Femur (tissue), 1 donor: Measurements from ENCODE around the gene CDKN2D.

Source experiments
- DNase-seq: peaks from one replicate; pipeline ENCODE4 v3.0.0-alpha.2; 2017

The CDKN2D gene

DNA sequence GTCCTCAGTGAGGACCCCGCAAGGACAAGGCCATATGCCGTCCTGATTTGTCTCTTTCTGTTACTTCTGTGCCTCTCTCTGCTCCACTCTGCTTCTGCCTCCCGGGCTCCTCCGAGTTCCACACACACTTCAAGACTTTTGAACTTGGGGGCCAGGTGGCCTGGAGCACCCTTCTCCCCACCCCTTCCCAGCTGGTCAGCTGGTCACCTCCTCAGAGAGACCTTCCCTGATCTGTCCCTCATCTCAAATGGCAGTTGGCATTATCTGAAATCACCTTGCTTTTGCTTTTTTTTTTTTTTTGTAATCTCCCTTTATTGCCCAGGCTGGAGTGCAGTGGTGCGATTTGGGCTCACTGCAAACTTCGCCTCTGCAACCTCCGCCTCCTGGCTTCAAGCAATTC is 49.4 kb downstream of the CDKN2D start:
- no peak for DNase-seq

GRCh38 chr19:10518444-10519361 is 50.1 kb downstream of the CDKN2D start:
- DNase-seq, result no peak

- no peak for DNase-seq
Measured at GRCh38 chr19:10517760-10518443, 50.9 kb downstream of the CDKN2D start.

DNA sequence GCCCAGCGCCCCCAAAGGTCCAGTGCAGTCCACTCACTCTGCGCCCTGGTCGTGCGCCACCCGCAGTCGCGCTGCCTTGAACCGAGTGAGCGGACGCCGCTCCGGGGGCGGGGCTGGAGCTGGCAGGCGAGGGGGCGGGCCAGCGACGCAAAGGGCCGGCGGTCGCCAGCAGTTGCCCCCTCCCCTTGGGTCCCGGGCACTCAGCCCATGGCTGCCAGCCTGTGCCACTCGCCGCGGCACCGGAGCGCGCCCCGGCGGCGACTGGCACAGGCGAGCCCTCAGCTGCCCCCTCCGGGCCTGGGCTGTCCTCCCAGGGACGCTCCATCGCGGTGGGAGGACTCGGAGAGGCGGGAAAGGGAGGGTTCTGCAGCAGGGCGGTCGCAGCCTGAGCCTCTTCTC is 51.4 kb downstream of the CDKN2D start, which contains the start of gene S1PR5:
S1PR5 (minus strand) TSS at position 87 of the 399 bp plus-strand sequence. CDS start 2,436 bp downstream, outside the sequence.
- no peak for DNase-seq

DNA sequence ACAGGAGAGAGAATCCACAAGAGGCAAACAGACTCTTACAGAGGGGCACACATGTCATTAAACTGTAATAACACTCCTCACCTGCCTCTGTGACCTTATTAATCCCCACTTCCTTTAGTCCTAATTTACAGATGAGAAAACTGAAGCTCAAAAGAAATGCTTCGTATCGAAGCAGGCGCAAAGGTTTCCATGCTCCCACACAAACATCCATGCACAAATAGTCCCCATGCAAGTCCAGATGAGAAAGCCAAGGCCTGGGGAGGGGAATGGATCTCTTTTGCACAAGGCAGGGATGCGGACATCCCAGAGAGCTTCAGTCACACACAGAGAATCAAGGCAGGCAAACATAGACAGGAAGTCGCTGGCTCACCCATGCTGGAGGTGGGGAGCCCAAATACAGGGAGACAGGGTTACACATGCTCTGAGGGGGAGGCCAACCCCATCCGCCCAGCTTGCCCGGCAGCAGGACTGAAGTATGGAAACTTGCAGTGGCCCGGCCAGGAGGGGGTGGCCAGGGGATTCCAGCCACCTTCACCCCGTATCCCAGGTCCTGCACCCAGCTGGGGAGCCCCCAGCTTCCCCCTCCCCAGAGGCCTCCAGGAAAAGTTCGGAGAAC is 52.0 kb downstream of the CDKN2D start:
- no peak for DNase-seq
